Epithelial cell of esophagus (primary cell): ENCODE results near the gene IGF2.

Experiments used
- DNase-seq: peaks from one replicate; pipeline ENCODE4 v3.0.0; 2010; ENCODE audit warnings: low read depth
- H3K4me3 ChIP-seq: 2 replicates; pipeline ENCODE4 v1.5.1; 2011; ENCODE audit warnings: mild to moderate bottlenecking, low read length, control low read depth
- TF ChIP-seq, protein P1 (sequence below): IDR thresholded peaks from 2 replicates; pipeline ENCODE4 v1.5.1; 2011; ENCODE audit warnings: low read depth, mild to moderate bottlenecking, low read length, control low read depth, inconsistent platforms; ENCODE audit not compliant: insufficient read depth; ENCODE audit errors: missing control alignments

The IGF2 gene

DNA sequence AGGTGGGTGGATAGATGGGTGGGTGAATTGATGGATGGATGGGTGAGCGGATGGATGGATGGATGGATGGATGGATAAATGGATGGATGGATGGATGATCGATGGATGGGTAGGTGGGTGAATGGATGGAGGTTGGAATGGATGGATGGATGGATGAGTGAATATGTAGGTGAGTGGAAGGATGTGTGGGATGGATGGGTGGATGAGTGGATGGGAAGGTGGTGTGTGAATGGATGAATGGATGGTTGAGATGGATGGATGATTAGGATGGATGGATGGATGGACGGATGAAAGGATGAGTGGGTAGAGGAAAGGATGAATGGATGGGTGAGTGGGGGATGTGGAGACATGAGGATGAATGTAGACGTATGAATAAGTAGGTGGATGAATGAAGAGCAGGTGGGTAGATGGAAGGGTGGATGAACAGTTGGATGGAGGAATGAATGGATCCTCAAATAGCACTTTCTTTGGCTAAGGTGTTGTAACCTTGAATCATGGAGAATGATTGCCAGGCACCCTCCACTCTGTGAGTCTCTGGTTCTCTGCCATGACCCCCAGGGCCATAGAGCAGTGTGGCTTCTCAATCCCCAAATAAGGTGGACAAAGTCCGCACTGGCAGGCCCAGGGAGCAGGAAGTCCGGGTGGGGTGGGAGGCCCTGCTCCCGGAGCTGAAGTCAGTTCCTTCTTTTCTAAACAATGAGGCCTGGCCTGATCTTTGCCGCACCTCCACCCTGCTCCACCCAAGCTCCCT lies 36.9 kb downstream of the IGF2 start:
- DNase-seq = no peak
- no peak overlapping the region for H3K4me3 ChIP-seq
- TF ChIP-seq, protein P1, sequence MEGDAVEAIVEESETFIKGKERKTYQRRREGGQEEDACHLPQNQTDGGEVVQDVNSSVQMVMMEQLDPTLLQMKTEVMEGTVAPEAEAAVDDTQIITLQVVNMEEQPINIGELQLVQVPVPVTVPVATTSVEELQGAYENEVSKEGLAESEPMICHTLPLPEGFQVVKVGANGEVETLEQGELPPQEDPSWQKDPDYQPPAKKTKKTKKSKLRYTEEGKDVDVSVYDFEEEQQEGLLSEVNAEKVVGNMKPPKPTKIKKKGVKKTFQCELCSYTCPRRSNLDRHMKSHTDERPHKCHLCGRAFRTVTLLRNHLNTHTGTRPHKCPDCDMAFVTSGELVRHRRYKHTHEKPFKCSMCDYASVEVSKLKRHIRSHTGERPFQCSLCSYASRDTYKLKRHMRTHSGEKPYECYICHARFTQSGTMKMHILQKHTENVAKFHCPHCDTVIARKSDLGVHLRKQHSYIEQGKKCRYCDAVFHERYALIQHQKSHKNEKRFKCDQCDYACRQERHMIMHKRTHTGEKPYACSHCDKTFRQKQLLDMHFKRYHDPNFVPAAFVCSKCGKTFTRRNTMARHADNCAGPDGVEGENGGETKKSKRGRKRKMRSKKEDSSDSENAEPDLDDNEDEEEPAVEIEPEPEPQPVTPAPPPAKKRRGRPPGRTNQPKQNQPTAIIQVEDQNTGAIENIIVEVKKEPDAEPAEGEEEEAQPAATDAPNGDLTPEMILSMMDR = no peak

DNA sequence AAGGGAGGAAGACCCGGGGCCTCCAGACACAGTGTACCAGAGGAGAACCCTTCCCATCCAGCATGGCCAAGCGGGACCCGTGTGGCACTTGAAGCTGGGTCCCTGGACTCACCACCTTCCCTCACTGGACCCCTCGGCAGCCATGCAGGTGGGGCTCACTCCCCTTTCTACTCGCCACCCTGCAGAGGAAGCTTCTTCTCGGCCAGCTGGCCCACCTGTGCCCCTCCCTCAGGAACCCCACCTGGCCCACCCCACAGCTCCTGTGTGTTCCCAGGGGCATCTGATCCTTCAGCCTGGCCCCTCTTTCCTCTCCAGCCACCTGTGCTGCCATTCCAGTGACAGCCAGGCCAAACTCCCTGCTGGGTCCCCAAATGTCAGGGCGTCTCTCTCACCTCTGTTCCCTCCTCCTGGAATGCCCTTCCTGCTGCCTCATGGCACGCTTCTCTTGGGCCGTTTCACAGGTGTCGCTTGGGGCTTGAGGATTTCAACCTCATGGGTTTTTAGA lies 38.0 kb downstream of the IGF2 start:
- H3K4me3 ChIP-seq = no peak overlapping the region
- DNase-seq = no peak
- TF ChIP-seq, protein P1 = no peak

DNA sequence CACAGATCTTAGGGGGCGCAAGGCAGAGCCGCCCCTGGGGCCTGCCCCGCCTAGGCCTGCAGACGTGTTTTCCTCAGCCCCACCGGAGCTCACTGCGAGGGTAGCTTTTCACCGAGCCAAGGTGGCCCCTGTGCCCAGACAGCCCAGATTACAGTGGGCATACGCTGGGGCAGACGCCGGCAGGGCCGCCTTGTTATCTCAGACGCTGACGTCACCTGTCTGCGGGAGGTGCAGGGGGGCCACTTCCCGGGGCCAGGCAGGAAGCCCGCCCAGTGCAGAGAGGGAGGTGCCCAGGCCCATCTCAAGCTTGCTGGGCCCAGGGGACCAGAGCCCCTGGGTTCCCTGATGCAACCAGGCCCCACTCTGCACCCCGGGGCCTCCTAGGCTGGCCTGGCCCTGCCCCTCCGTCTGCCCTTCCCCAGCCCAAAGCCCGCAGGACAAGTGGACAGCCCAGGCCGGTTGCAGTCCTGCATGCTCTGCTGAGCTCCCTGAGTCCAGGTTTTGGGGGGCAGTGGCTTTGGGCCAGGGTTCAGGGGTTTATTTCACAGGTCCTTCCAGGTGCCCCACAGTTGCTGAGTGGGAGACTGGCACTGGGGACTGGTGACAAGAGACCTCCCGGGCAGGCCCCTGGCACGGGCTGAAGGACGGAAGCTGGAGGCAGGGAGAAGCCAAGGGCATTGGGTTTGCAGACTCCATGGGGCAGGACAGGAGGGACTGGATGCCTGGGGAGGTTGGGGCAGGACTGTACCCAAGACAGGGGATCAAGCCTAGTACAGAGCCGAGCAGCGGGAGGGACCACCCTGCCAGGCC lies 38.6 kb downstream of the IGF2 start:
- TF ChIP-seq, protein P1 = no peak
- DNase-seq = no peak

DNA sequence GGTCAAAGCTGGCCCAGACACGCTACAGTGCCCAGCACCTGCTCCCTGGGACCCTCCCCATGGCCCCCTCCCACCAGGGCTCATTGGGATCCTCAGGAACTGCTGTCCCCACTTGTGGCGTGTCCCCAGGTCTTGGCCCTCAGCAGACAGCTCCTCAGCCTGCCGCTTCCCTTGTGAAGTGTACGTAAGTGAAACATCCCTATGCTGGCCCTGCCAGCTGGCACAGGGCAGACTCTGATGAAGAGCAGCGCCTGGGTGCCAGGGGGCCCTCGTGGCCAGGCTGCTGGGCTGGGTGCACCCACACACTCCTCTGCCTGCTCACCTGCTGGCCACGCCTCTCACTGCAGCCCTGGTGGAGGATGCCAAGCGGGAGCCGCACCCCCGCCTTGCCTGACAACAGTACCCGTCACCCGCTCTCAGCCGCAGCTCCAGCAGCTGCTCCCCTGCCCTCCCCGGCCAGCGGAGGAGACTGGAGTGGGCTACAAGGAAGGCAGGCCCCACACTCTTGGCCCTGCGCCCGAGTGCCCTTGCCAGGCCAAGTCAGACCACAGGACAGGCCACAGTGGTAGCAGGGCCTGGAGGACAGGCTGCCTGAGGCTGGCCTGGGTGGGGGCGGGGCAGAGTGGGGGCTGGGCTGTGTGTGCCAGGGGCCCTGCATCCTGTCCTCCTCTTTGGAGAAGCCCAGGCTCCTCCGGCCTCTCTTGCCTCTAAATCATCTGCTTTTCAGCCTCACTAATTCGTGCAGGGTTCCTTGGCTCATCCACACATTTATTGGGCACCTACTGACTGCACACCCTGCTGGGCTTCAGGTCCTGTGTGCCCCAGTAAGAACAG lies 39.5 kb downstream of the IGF2 start:
- TF ChIP-seq, protein P1 = peak; percentile 56
- DNase-seq = peak; percentile 89
- H3K4me3 ChIP-seq = no peak overlapping the region

More for the DNA sequence above, 38.6 kb downstream of the IGF2 start:
- no peak overlapping the region for H3K4me3 ChIP-seq

DNA sequence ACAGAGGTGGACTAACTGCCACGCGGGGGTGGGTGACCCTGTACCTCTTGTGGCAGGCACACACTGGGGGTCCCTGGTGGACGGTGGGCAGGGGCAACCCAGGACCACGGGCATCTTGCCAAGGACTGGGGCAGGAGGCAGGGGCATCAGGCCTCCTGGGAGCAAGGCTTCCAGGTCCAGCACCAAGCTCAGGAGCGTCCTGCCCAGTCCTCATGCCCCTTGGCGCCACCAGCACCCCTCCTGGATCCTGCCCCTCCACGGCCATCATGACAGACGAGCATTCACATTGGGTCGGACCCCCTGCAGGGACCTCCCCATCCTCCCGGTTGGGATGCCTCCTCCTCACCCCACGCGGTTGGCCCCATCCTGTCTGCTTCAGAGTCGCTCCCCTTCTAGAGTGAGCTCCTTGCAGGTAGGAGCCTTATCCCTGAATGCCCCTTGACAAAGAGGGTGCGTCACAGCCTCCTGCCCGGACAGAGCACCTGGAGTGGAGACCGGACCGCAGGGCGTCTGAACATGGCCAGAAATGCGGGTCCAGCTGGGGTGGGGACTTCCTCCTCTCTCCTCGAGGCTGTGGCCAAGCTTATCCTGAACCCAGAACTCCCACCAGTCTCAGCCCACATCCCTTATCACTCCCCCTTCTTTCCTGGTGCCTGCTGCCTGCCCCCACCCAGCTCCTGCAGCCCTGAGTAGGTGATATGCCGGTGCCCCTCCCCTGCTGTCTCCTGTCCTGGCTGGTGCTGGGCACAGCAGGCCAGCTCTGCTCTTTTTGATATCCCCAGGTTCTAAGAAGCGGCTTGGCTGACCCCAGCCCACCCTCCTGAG lies 40.3 kb downstream of the IGF2 start:
- H3K4me3 ChIP-seq = no peak overlapping the region
- TF ChIP-seq, protein P1 = no peak
- peak; percentile 25 for DNase-seq
